Measurements from ENCODE around the gene ADAM10.

Gene ADAM10

GRCh38 chr15:58551764-58552504 is 197.6 kb downstream of the ADAM10 start:
- TF ChIP-seq, protein P1, sequence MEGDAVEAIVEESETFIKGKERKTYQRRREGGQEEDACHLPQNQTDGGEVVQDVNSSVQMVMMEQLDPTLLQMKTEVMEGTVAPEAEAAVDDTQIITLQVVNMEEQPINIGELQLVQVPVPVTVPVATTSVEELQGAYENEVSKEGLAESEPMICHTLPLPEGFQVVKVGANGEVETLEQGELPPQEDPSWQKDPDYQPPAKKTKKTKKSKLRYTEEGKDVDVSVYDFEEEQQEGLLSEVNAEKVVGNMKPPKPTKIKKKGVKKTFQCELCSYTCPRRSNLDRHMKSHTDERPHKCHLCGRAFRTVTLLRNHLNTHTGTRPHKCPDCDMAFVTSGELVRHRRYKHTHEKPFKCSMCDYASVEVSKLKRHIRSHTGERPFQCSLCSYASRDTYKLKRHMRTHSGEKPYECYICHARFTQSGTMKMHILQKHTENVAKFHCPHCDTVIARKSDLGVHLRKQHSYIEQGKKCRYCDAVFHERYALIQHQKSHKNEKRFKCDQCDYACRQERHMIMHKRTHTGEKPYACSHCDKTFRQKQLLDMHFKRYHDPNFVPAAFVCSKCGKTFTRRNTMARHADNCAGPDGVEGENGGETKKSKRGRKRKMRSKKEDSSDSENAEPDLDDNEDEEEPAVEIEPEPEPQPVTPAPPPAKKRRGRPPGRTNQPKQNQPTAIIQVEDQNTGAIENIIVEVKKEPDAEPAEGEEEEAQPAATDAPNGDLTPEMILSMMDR (IDR thresholded peaks at IDR 0.05; ENCODE audit: extremely low read depth, missing control alignments) = no peak
- DNase-seq (ENCODE audit: low spot score) = no peak

DNA sequence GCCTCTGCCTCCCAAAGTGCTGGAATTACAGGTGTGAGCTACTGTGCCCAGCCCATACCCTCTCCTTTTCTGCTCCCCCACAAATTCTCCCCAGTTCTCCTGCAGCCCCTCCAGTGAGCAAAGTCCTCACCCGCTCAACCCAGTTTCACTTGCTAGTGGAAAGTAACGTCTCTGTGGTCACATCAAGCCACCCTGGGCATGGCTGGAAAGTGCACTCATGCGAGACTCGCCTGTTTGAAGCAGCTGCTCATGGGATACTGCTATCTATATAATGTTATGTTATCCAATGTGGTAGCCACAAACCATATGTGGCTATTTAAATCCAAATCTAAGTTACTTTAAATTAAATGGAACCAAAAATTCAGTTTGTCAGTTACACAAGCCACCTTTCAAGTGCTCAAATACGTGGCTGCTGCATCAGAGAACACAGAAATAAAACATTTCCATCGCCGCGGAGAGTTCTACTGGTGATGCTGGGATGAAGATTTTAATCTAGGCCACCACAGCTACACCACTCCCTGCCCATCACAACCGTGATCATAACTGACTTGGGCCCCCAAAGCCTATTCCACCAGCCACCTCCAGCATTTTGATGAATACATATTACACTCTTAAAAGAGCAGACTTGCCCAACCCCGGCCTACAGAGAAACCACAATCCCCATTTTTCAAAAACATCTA is 198.3 kb downstream of the ADAM10 start:
- TF ChIP-seq, protein P1 (IDR thresholded peaks at IDR 0.05; ENCODE audit: extremely low read depth, missing control alignments) = no peak
- no peak for DNase-seq (ENCODE audit: low spot score)

- TF ChIP-seq, protein P1 (IDR thresholded peaks at IDR 0.05; ENCODE audit: extremely low read depth, missing control alignments) = no peak
- DNase-seq (ENCODE audit: low spot score) = no peak
Observed at GRCh38 chr15:58549785-58550074, 199.8 kb downstream of the ADAM10 start.

DNA sequence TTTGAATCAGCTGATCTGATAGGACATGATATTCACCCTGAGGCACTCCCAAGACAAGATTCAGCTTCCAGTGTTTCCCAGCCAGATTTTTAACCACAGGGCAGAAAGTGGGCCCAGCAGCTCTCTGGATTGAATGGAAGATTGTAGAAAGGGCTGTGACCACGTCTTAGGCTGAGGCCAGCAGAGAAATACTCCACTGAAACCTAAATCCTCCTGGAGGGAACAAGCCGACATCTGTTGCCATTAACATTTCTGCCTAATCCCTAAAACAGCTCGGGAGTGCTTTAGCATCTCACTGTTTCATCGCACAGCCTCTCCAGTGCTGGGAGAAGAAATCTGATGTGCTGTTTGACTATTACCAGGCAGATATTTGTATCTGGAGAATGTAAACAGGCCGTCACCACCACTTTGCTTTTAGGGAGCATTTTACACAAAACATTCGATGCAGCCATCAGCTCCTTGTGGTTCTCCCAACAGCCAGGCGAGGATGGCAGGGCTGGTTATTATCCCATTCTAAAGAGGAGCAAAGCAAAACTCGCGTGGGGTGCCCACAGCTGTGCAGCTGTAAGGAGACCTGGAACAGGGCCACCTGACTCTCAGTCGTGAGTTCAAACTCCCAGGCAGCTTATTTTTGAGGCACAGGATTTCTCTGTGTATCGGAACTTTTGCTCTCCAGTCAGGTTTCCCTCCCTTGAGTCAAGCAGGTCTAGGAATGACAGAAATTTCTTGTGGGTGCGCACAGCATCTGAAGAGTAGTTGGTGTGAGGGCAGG is 200.3 kb downstream of the ADAM10 start:
- no peak for DNase-seq (ENCODE audit: low spot score)
- TF ChIP-seq, protein P1 (IDR thresholded peaks at IDR 0.05; ENCODE audit: extremely low read depth, missing control alignments) = no peak

- DNase-seq (ENCODE audit: low spot score) = no peak
Observed at GRCh38 chr15:58548308-58549012, 201.0 kb downstream of the ADAM10 start.

DNA sequence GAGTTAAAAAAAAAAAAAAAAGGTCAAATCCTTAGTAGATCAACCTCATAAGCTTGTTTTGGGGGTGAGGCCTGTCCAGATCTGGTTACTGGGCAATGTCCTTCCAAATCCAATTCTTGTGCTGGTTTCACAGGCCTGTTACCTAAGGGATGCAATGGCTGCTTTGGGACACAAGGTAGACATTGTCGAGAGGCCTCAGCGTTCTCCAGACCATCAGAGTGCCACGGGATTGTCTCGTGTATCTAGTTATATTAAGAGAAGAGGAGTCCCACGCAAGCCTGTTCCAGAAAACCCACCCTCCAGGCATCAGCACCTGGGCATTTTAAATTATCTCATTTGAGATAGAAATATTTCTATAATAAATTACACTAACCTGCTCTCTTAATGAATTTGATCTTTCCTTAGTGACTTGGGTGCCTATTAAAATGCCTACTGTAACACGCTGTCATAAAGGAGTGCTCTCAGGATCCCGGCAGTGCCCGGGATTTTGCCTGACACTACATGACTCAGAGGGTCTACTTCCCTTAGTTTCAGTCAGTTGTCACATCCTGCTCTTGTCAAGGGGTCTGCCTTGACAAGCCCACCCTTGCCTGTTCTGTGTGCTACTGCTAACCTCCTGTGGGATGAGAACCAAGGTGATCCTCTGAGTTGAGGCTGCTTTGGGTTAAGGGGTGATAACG is 201.7 kb downstream of the ADAM10 start:
- DNase-seq (ENCODE audit: low spot score) = no peak
- TF ChIP-seq, protein P1 (IDR thresholded peaks at IDR 0.05; ENCODE audit: extremely low read depth, missing control alignments) = no peak

More at GRCh38 chr15:58548308-58549012, 201.0 kb downstream of the ADAM10 start:
- TF ChIP-seq, protein P1 (IDR thresholded peaks at IDR 0.05; ENCODE audit: extremely low read depth, missing control alignments) = no peak

All from GM20000 (cell line).